Gastroesophageal sphincter (tissue), 4 donors: ENCODE data around the gene RPS6KB2. TPM values are rescaled to one million over a fixed set of nuclear protein-coding genes. Genes with fewer than 3 reads are reported as not detected.
"Not testable (repeated sequence)": the region's sequence is repeated elsewhere in the genome, so short reads cannot be mapped to it uniquely, and the experiment has no call there.

Experiments used
- ATAC-seq: fragments of 150-250 bp; one replicate; pipeline ENCODE4 v1.9.1; 2016; ENCODE audit warnings: mild to moderate bottlenecking, moderate library complexity
- H3K27ac ChIP-seq, 4 donors: fragments of 200-600 bp; sonication (generic) in 3 of 4; 1 replicate in 3 of 4; 2 replicates in 1 of 4; pipeline ENCODE4 v1.5.1; 2016 to 2019
- H3K27me3 ChIP-seq: fragments of 200-600 bp; sonication (generic); one replicate; pipeline ENCODE4 v1.5.1; 2019
- H3K36me3 ChIP-seq, 2 donors: fragments of 200-600 bp; sonication (generic); one replicate each; pipeline ENCODE4 v1.5.1; 2019; ENCODE audit warnings: control low read depth in 1 of 2
- H3K4me1 ChIP-seq, 3 donors: fragments of 200-600 bp; sonication (generic); 1 replicate in 2 of 3; 2 replicates in 1 of 3; pipeline ENCODE4 v1.5.1; 2016 to 2019; ENCODE audit warnings: control low read depth in 2 of 3
- H3K4me3 ChIP-seq, 2 donors: fragments of 200-600 bp; sonication (generic); one replicate each; pipeline ENCODE4 v1.5.1; 2019; ENCODE audit warnings: mild to moderate bottlenecking in 1 of 2, moderate library complexity in 1 of 2
- H3K9me3 ChIP-seq, 3 donors: fragments of 200-600 bp; sonication (generic); one replicate each; pipeline ENCODE4 v1.5.1; 2017 to 2019; ENCODE audit warnings: control low read depth in 2 of 3
- CTCF ChIP-seq, 4 experiments: fragments of 200-600 bp in 2 of 4; fragments of 450-650 bp in 2 of 4; sonication (generic) in 1 of 4; IDR thresholded peaks; one replicate each; pipeline ENCODE4 v1.5.1; 2017 to 2019; ENCODE audit warnings: antibody characterized with exemption in 4 of 4, mild to moderate bottlenecking in 2 of 4, moderate library complexity in 2 of 4
- EP300 ChIP-seq: sonication (generic); formaldehyde crosslinking; IDR thresholded peaks from one replicate; pipeline ENCODE4 v1.6.1; 2017; ENCODE audit warnings: antibody characterized with exemption, mild to moderate bottlenecking
- POLR2A ChIP-seq, 2 donors: fragments of 450-650 bp; IDR thresholded peaks; one replicate each; pipeline ENCODE4 v1.6.1; 2017; ENCODE audit warnings: antibody characterized with exemption in 2 of 2, mild to moderate bottlenecking in 2 of 2, moderate library complexity in 1 of 2
- POLR2AphosphoS5 ChIP-seq: sonication (generic); formaldehyde crosslinking; IDR thresholded peaks from one replicate; pipeline ENCODE4 v1.6.1; 2017; ENCODE audit warnings: antibody characterized with exemption
- WGBS, 2 donors: methylation state at CpG; one replicate each; pipeline ENCODE4 v1.1.5; 2018; ENCODE audit warnings: low coverage in 1 of 2; 5-methylcytosine and 5-hydroxymethylcytosine counted together
- total RNA-seq, 4 donors: library from RNA; depleted of rRNA; stranded (reverse); fragments of >200 nt; gene quantifications; one replicate each; pipeline ENCODE4 v1.1.0, GENCODE V29; 2016

Gene RPS6KB2
- total RNA-seq, 4 donors from 2014 or later: 35.8 to 49.7 (median 45.6) TPM

GRCh38 chr11:67470337-67471002 lies 42.2 kb downstream of the RPS6KB2 start:
- peaks cover 0 to 40% (median 15%) of the 10 kb centered on the region in 3 donors for H3K4me1 ChIP-seq
- no peak overlapping the region for H3K4me3 ChIP-seq
- no peaks in the 10 kb centered on the region for H3K27me3 ChIP-seq
- no peaks in the 10 kb centered on the region for H3K9me3 ChIP-seq
- WGBS, 2 donors: 57 to 72% methylated on average over 5 to 8 of the region's 8 CpGs
- TF ChIP-seq EP300 (no peak), CTCF (IDR thresholded peaks at IDR 0.05) (no peak), POLR2AphosphoS5 (no peak), POLR2A (IDR thresholded peaks at IDR 0.05) (no peak)
- ATAC-seq: no peak
- H3K36me3 ChIP-seq: peaks cover 0 to 4% of the 10 kb centered on the region in 2 donors
- no peak overlapping the region for H3K27ac ChIP-seq

GRCh38 chr11:67472882-67473281 lies 44.6 kb downstream of the RPS6KB2 start:
- Histone ChIP-seq H3K9me3 (no peaks in the 10 kb centered on the region), H3K27me3 (no peaks in the 10 kb centered on the region), H3K4me3 (no peak overlapping the region), H3K27ac (no peak overlapping the region), H3K4me1 (peaks cover 0 to 16% (median 9%) of the 10 kb centered on the region in 3 donors), H3K36me3 (no peaks in the 10 kb centered on the region)
- TF ChIP-seq CTCF (IDR thresholded peaks at IDR 0.05) (no peak), POLR2AphosphoS5 (no peak), POLR2A (IDR thresholded peaks at IDR 0.05) (no peak), EP300 (no peak)
- ATAC-seq: no peak
- 63 to 72% methylated on average over 6 to 7 of the region's 7 CpGs for WGBS, 2 donors

GRCh38 chr11:67476692-67477091 lies 48.4 kb downstream of the RPS6KB2 start:
- WGBS, 2 donors: 79% methylated on average over 9 of the region's 10 CpGs; no CpG with 5 or more reads in 1 of the 2 donors
- H3K4me3 ChIP-seq, H3K27me3 ChIP-seq, H3K27ac ChIP-seq, H3K9me3 ChIP-seq, H3K4me1 ChIP-seq, ATAC-seq, H3K36me3 ChIP-seq: not testable (repeated sequence)

GRCh38 chr11:67477344-67478050 lies 49.2 kb downstream of the RPS6KB2 start:
- not testable (repeated sequence) for H3K27me3 ChIP-seq, H3K36me3 ChIP-seq, H3K27ac ChIP-seq, H3K9me3 ChIP-seq, ATAC-seq, H3K4me3 ChIP-seq, H3K4me1 ChIP-seq
- WGBS, 2 donors: 90% methylated on average over 8 of the region's 16 CpGs; no CpG with 5 or more reads in 1 of the 2 donors

GRCh38 chr11:67482275-67482826 lies 54.1 kb downstream of the RPS6KB2 start:
- Histone ChIP-seq H3K4me1 (peaks cover 0 to 42% (median 18%) of the 10 kb centered on the region in 3 donors), H3K4me3 (peak overlapping the region; percentile 59 to 81), H3K27me3 (no peaks in the 10 kb centered on the region), H3K9me3 (no peaks in the 10 kb centered on the region), H3K27ac (peak overlapping the region; percentile 74 to 90 (median 84)), H3K36me3 (peaks cover 0 to 9% of the 10 kb centered on the region in 2 donors)
- TF ChIP-seq POLR2A (IDR thresholded peaks at IDR 0.05): no peak
- TF ChIP-seq CTCF (IDR thresholded peaks at IDR 0.05): no peak
- TF ChIP-seq EP300: no peak
- no peak for TF ChIP-seq POLR2AphosphoS5
- ATAC-seq: peak; percentile 25
- WGBS, 2 donors: 35 to 55% methylated on average over 19 of the region's 19 CpGs
